NCI-H774 (cell line): Measurements from ENCODE around the gene OGFRL1.
A peak's percentile ranks its signal among the peaks of the same experiment; 100 is the strongest.
"Not testable (repeated sequence)": the region's sequence is repeated elsewhere in the genome, so short reads cannot be mapped to it uniquely, and the experiment has no call there.

ENCODE experiments used
- DNase-seq: peaks from one replicate; lab custom pipeline; 2025; lab: John Stamatoyannopoulos, UW

The OGFRL1 gene

DNA sequence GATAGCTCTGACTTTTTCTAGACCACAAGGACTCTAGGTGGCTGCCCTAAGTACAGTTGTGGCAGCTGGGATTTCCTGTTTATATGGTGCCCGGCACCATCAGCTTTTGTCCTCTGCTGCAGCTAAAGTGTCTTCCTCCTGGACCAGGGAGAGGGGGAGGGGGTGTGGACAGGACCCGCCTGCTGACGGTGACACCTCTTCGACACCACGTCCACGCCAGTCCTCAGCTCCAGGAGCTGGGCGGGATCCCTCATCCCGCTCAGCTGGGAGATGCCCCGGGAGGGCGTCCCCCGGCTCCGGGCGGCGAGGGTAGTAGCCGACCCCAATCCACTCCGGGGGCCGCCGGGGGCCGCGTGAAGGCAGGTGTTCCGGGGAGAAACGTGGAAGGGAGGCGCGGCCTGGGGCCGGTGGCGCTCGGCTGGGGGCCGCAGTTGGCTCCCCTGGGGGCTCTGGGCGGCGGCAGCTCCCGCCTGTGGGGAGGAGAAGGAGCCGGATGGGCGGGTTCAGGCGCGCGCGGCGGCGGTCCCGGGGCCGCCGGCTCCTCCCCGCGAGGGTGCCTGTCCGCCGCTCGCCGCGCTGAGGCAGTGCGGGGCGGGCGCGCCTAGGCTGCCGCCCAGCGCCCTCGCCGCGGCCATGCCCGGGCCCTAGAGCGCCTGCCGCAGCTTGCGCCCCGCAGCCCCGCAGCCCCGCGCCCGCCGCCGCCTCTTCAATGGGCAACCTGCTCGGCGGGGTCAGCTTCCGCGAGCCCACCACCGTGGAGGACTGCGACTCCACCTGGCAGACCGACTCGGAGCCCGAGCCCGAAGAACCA lies at the start of gene OGFRL1:
TSS of gene OGFRL1 (plus strand) at position 584 of the 811 bp plus-strand sequence. CDS start at position 710, 126 bp downstream.
- DNase-seq, result peak; percentile 82

DNA sequence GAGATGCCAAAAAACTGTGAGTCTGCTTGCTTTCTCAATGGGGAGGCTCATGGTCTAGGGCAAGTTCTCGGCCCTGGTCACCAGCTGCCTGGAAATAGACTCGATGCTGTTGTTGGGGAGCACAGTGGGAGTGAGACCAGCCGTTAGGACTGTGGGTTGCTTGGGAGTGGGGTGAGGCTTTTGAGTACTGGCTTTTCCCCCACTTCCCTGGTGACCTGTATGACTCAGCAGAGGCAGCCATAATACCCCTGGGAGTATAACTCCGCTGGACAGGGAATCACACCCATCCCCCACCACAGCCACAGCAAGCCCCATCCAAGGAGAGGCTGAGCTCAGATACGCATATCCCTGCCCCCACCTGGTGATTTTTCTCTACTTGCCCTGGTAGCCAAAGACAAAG lies 48.9 kb upstream of the OGFRL1 start:
- no peak for DNase-seq

DNA sequence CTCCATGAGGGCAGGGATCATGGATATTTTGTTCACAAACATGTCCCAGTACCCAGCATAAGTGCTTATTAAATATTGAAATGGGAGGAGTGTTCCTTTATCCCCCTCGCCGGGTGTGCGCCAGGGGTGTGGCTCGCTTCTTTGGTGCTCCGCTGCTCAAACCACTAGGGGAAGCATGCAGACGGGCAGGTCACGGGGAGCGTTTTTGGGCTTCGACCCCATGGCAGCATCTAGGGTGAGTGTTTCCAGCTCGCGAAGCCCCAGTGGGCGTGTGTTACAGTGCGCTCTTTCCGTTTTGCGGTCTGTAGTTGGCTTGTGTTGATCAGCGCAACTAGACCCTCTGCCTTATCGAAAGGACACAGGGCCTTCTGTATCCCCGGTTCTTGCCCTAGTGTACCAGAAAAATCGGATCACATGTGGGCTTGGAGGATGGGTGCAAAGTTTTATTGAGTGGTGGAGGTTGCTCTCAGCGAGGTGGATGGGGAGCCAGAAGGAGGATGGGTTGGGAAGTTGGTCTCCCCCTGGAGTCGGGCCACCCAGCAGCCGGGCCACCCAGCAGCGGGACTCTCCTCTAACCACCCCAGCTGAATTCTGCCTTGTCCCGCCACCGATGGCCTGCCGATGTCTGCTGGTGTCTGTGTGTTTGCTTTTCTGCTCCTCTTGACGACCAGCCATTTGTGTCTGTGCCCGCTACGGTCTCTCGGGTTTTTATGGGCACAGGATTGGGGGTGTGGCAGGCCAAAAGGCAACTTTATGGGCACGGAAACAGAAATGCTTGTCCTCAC lies 43.2 kb upstream of the OGFRL1 start:
- no peak for DNase-seq

DNA sequence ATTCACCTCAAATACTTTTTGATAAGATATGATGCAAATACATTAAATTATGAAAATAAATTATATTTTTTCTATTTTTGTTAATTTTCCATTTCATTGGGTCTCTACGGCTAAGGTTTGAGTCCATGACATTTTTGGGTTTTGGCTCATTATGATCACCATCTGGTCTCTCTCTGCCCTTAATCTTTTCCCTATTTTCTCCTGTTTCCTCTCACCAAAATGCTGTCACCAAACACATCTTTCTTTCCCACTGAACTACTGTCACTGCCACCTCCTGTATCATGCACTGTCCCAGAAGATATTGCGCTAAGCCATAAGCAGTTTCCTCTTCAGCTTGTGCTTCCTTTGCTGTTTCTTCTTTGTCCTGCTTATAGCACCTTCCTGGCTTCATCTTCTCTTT lies 42.0 kb upstream of the OGFRL1 start:
- no peak for DNase-seq

DNA sequence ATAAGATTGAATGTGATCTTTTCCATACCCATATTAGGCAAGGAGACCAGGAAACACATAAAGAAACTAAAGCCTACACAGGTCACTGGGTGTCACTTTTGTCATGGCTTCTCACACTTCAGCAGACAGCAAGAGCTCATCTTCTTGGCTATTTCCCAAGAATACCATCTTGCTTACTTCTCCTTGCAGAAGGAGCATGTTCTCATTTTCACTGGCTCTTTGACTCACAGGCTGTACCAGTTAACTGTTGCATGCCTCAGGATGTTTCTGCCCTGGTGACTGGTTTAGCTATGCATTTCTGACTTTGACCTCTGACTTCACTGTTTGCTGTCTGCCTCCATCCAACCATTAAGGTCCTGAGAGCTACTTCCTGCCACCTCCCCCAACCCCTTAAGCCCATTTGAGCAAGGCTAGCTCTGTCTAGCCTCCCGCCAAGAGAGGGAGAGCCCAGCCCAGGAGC lies 40.3 kb upstream of the OGFRL1 start:
- no peak for DNase-seq

DNA sequence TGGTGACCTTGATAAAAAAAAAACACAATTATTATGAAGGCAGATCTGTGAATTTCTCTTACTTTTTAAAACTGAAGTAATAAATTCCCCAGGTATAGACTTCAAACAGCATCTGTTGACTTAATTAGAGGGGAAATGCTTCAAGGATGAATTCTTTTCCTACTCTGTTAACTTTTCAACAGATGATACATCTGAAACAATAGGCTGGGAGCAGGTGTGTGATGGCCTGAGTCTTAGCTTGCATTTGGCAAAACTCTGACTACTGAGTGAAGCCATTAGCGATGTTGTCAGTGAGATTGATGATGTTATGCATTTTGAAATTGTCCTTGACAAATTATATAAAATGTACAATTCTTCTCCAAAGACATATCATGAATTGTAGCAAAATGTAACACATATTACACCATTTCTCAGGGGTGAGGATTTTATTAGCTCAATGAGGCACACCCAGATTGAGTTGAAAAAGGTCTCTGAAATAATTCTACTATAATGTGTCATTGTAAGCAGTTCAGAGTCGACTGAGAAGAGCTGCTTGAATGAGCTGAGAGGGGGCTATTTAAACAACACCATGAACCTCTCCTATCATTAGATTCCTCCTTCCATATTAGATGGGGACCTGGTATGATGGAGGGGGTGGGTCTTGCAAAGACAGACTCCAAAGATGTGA lies 39.6 kb upstream of the OGFRL1 start:
- no peak for DNase-seq

DNA sequence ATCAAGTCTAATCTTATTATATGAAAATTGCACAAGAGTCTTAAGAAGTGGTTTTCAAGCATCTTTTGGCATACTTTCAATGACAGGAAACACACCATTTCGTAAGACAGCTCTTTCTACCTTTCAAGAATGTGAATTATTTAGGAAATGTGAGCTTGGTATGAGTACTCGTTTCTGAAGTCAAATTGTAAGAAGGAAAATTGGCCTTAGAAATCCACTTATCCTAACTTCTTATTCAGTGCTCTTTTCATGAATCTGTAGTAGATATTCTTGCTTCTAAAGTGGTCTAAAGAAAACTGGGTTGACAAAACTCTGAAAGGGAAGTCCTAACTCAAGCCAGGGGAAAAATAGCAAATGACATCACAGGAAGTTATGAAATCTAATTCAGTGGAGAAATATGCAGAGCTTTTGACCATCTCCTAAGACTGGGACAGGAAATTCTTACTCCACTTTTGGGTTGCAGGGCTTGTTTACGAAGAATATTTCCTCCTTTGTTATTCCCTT lies 38.5 kb upstream of the OGFRL1 start:
- DNase-seq, result no peak

DNA sequence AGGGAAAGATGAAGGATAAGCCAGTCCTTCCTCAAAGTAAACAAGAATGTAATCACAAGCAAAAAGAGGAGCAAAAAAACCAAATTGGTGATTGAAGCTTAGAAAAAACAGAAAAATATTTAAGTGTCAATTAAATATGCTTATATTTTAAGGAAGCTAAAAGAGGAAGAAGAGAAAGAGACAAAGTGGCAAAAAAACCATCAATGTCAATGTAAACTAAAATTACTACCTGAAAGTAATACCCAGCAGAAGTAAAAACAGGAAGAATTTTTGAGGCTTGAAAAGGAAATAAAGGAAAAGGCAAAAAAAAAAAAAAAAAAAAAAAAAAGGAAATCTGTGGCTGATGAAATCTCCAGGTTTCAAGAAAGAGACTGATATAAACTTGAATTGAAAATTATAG lies 36.2 kb upstream of the OGFRL1 start:
- DNase-seq, result no peak

DNA sequence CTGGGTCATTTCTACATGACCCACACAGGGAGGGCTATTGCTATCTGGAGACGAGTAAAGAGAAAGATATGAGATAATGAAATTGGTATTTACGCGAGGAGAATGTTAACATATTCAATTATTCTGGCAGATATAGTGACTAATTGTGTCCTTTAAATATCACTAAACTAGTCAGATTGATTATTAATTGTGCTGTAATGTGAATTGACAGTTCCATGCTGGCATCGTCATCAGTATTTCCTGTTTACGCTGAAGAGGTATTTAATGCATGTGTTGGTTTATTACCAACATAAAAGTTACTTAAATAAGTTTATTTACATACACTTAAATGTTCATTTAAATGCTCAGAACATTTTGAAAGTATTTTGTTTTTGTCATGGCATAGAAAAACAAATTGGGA lies 35.7 kb upstream of the OGFRL1 start:
- no peak for DNase-seq

DNA sequence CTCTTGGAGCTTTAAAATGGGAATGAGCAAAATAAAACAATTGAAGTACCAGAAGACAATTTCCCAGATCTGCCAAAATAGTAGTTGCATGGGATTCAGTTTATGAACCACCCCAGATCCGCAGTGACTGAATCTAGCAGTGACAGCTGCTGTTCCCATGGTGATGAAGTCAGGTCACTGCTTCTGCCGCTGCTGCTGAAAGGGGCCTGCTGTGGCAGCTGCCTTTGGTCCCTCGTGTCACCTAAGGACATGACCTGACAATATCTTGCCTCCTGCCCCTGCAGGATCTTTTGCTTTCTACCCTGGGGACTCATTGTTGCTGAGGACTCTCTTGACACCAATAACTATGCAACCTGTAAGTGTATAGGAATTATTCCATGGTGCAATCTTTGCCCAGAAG lies 34.3 kb upstream of the OGFRL1 start:
- peak; percentile 69 for DNase-seq

DNA sequence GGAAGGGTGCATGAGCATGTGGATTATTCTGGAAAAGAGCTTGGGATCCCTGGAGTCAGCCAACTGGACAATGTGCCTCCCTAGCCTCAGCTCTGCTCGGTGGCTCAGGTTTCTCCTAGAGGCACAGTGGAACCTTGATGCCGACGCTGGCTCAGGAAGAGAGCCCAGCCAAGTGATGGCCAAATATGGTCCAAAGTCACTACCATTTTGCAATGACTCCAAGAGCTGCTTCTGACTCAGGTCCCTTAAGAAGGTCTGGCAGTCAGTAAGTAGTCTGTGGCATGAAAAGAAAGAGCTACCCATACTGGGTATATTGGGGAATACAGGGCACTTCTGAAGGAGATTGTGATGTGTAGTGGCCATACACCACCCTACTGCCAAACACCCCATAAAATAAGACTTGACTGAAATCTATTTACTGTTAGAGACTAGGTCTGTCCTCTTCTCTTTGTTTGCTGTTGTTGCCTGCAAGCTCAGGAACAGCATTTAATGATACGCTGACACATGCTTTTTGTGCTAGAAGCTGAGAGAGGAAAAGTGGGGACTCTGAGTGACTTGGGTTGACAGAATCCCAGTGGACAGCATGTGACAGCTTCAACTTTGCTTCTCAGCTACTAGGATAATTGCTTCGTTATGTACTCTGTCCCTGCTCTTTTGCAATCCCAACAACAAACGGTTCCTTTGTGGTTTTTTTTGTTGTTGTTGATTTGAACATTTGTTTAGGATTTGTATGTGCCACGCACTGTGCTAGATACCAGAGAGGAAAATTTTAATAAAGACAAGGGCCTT lies 30.3 kb upstream of the OGFRL1 start:
- no peak for DNase-seq

DNA sequence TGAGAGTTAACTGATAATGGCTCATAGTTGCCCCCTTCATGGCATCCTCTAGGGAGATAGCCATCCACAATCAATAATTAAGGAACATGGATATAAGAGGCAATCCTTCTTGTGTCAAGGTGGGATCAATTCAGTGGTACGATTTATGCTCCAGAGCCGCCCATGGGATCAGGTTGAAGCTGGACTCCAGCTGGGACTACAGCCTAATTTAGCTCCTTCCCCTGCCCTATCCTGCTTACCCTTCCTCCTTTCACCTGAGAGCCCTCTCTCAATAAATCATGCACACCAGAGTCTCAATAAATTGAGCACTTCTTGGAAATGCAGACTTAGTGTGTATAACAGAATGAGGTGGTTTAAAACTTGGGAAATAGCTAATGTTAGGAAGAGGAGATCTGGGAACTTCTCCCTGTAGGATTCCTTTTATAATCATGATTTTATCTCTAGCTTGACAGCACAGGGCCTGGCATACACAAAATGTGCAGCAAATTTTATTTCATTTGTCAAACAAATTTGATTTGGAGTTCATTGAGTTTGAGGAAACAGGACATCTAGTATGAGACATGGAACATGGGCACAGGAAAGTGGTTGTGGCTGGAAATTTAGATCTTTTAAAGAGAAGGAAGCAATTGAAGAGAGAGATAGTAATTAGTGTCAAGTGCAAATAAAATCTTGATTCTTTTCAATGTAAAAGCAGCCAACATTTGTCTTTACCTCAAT lies 28.6 kb upstream of the OGFRL1 start:
- no peak for DNase-seq

DNA sequence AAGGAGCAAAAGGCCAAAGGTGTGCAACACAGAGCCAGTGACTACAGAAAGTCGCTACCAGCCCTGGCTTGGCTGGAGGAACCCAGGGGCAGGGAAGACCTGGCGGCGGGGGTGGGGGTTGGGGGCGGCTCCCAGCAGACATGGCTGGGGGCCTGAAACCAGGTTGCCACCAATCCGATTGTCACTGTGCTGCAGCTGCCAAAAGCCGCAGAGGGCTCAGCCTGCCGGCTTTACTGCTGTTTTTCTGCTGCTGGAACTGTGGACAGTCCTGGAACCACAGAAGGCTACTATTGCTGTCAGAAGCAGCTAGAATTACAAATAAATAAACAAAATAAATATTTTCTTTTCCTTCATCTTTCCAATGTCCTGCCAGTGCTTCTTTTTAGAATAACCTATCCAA lies 25.7 kb upstream of the OGFRL1 start:
- no peak for DNase-seq

DNA sequence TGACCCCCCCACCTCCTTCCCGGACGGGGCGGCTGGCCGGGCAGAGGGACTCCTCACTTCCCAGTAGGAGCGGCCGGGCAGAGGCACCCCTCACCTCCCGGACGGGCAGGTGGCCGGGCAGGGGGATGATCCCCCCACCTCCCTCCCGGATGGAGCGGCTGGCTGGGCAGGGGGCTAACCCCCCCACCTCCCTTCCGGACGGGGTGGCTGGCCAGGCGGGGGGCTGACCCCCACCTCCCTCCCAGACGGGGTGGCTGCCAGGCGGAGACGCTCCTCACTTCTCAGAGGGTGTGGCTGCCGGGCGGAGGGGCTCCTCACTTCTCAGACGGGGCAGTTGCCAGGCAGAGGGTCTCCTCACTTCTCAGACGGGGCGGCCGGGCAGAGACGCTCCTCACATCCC lies 22.2 kb upstream of the OGFRL1 start:
- DNase-seq, result not testable (repeated sequence)

DNA sequence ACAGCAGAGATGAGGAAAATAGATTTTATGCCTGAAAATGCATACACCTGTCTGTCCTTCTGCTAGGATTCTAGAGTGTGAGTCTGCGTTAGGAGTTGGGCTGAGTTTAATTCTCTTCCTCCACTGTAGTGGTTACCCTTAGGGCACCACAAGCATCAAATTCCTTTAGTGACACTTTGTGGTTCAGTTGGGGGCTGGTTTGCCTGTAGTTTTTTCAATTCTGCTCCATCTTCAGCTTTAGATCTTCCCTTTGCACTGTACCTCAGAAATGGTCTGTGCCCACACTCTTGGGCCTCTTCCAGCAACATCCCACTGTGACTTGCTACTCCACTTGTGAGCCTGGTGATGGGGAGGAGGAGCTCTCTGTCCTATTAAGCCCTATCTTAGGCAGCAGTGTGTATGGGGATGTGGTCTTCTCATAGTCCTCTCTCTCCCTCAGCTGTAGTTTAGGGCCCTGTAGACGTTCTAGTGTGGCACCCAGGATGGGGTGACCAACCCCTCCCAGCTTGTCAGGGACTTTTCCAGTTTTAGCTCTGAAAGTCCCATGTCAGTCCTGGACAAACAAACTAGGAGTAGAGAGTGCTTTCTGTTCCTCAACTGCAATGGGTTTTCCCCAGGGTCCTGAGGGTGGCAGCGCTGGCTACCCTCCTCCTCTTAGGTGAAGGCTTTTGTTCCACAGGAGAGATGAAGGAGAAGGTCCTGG lies 19.7 kb upstream of the OGFRL1 start:
- DNase-seq, result no peak

DNA sequence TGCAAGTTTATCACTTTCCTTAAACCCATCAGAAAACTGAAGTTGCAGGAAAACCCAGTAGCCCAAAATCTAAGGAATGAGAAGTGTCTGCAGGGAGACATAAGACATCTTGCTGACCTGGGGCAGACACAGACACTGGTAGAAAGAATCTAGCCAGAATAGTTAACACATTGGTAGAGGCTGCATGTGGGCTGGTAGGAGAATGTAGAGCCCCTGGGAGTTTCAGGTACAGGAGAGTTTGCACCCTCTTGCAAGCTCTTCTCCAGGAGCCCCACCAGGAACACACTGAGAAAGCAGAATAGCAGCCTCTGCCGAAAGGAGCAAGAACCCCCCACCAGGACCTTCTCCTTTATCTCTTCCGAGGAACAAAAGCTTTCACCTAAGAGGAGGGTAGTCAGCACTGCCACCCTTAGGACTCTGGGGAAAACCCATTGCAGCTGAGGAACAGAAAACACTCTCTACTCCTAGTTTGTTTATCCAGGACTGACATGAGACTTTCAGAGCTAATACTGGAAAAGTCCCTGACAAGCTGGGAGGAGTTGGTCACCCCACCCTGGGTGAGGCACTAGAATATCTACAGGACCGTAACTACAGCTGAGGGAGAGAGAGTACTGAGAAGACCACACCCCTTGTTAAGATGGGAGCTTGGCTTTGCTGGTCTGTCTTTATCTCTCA lies 10.5 kb upstream of the OGFRL1 start:
- DNase-seq, result no peak

DNA sequence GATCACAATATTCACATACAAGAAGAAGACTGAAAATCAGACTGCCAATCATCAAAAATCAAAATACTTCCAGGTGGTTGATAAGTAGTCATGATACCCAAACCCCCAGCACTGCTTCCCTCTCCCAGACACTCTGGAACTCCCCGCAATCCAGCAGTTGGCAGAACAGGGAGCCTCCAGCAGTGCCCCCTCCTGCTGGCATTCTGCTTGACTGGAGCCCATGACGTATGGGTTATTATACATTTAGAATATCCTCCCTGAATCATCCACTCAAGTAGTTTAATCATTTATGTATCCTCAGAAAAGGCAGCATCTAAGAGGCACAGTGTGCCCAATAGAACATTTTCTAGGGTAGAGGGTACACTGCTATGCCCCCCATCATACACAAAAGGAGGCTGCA lies 9.3 kb upstream of the OGFRL1 start:
- DNase-seq, result no peak

DNA sequence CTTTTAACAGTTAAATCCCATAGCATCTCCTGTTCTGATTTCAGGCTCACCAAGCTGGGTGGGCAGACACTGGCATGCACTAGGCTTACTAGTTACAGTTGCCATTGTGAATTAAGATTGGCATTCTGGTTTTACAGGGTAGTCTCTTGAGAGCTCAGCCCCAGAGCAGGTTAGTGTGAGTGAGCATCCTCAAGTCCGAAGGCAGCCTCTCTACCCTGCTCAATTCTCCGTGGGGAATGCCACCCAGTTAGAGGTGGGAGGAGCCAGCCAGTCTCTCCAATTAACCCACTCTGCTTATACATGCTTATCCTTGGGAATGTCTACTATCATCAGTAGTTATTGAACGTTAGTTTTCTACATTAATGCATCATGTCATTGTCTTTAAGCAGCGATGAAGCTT lies 8.9 kb upstream of the OGFRL1 start:
- no peak for DNase-seq

DNA sequence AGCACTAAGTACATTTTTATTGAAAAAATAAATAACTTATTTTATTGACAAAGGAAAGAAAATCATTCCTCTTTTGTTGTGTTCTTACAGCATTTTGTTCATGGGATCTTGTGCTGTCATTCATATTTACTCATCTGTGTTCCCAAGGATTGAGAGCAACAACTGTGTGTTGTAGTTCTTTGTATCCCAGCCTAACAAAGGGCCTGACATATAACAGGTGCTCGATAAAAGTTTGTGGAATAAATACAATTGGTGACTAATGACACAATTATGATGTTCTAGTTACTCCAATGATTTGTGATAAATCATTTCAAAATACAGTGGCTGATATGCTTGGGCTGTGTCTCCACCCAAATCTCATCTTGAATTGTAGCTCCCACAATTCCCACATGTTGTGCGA lies 7.9 kb upstream of the OGFRL1 start:
- no peak for DNase-seq

DNA sequence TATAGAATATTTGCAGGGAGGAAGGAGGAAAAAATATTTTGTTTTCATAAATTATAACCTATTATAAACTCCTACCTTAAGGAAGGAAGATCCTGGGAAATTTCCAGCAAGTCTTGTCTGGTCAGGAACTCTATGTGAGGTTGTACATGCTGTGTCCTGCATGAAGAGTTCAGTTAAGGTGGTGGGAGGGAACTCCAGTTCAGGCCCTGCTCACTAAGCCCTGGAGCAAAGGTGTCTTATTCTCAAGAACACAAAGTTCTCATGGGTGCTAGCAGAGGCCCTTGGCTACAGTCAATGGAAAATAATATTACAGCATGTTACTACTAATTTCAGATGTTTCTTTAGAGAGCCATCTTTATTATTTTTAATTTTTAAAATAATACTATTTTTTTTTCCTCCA lies 3.8 kb upstream of the OGFRL1 start:
- no peak for DNase-seq
